ENCODE measurements around the gene FPGS.

Gene FPGS, protein sequence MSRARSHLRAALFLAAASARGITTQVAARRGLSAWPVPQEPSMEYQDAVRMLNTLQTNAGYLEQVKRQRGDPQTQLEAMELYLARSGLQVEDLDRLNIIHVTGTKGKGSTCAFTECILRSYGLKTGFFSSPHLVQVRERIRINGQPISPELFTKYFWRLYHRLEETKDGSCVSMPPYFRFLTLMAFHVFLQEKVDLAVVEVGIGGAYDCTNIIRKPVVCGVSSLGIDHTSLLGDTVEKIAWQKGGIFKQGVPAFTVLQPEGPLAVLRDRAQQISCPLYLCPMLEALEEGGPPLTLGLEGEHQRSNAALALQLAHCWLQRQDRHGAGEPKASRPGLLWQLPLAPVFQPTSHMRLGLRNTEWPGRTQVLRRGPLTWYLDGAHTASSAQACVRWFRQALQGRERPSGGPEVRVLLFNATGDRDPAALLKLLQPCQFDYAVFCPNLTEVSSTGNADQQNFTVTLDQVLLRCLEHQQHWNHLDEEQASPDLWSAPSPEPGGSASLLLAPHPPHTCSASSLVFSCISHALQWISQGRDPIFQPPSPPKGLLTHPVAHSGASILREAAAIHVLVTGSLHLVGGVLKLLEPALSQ

DNA sequence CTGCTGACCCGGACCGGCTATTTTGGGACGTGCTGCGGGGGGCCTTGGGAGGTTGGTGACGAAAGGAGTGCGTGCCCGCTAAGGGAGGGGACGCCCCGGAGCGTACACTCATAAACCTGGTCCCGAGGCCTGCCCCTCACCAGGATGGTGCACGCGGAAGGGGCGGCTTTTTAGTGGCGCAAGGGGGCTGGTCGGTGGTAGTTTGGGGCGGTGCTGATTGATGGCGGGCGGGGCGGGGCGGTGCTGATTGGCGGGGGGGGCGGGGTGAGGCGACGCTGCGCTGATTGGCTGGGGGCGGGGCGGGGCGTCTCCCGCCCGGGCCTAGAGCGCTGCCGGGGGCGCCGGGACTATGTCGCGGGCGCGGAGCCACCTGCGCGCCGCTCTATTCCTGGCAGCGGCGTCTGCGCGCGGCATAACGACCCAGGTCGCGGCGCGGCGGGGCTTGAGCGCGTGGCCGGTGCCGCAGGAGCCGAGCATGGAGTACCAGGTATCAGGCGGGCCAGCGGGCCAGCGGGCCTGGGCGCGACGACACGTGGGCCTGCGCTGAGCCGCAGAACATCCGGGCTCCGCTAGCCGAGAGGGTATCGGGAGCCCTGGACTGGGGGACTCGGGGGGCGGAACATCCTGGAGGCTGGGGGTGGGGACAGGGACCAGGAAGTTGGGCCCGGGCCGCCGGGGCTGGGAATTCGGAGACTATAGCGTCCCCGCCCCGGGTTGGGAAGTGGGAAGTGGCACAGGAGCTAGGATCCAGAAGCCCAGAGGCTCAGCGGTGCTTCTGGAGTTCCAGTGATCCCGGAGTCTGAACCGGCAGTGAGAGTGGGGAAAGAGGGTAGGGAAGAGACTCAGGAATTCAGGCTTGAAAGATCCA, at the start of gene FPGS:
Gene FPGS (plus strand): TSS at position 307 of the 868 bp plus-strand sequence. CDS start 43 bp downstream, at position 350.
- peak within 1 kb of the TSS; percentile 99 for H3K4me3 ChIP-seq (replicated peaks; ENCODE audit: low read depth, low read length)
- DNase-seq (ENCODE audit: extremely low read depth, insufficient read length) = peak; percentile 90
- peaks cover 13% of the 10 kb centered on the region for H3K36me3 ChIP-seq (ENCODE audit: control insufficient read depth, insufficient read depth, low read length)
- TF ChIP-seq CTCF (IDR thresholded peaks at IDR 0.05; ENCODE audit: insufficient read depth, low read length, poor library complexity, severe bottlenecking) = no peak
- H3K27me3 ChIP-seq (replicated peaks; ENCODE audit: control insufficient read depth, insufficient read depth, low read length) = no peaks in the 10 kb centered on the region

GRCh38 chr9:127753148-127753547, 49.5 kb upstream of the FPGS start:
- no peaks in the 10 kb centered on the region for H3K27me3 ChIP-seq (replicated peaks; ENCODE audit: control insufficient read depth, insufficient read depth, low read length)

DNA sequence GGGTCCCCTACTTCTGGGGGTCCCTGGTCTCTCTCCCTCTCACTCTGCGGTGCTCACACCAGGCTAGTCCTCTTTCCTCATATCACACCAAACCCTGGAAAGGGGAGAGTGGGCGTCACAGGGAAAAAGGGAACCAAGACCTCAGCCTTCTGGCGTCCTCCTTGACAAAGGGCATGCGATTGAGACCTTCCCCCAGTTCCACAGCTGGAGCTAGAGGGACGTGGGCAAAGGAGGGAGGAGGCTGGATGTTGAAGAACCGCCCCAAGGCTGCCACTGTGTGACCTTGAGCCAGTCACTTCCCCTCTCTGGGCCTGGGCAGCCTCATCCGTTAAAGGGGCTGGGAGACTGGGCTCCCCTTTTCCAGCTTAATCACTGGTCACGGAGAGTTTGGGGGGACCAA, 49.1 kb upstream of the FPGS start:
- TF ChIP-seq CTCF (IDR thresholded peaks at IDR 0.05; ENCODE audit: insufficient read depth, low read length, poor library complexity, severe bottlenecking) = no peak
- Histone ChIP-seq H3K4me3 (replicated peaks; ENCODE audit: low read depth, low read length) (no peak overlapping the region), H3K36me3 (ENCODE audit: control insufficient read depth, insufficient read depth, low read length) (peaks cover 24% of the 10 kb centered on the region), H3K27me3 (replicated peaks; ENCODE audit: control insufficient read depth, insufficient read depth, low read length) (no peaks in the 10 kb centered on the region)
- no peak for DNase-seq (ENCODE audit: extremely low read depth, insufficient read length)

More at GRCh38 chr9:127753148-127753547, 49.5 kb upstream of the FPGS start:
- no peak for TF ChIP-seq CTCF (IDR thresholded peaks at IDR 0.05; ENCODE audit: insufficient read depth, low read length, poor library complexity, severe bottlenecking)
- no peak for DNase-seq (ENCODE audit: extremely low read depth, insufficient read length)
- no peak overlapping the region for H3K4me3 ChIP-seq (replicated peaks; ENCODE audit: low read depth, low read length)
- H3K36me3 ChIP-seq (ENCODE audit: control insufficient read depth, insufficient read depth, low read length) = peaks cover 24% of the 10 kb centered on the region

GRCh38 chr9:127754099-127755060, 48.3 kb upstream of the FPGS start:
- H3K36me3 ChIP-seq (ENCODE audit: control insufficient read depth, insufficient read depth, low read length) = peaks cover 20% of the 10 kb centered on the region
- no peak for DNase-seq (ENCODE audit: extremely low read depth, insufficient read length)
- H3K27me3 ChIP-seq (replicated peaks; ENCODE audit: control insufficient read depth, insufficient read depth, low read length) = no peaks in the 10 kb centered on the region
- TF ChIP-seq CTCF (IDR thresholded peaks at IDR 0.05; ENCODE audit: insufficient read depth, low read length, poor library complexity, severe bottlenecking) = no peak
- no peak overlapping the region for H3K4me3 ChIP-seq (replicated peaks; ENCODE audit: low read depth, low read length)
